Neural crest cell (in vitro differentiated cells): ENCODE results near the gene RARA. TPM values are rescaled to one million over a fixed set of nuclear protein-coding genes. Genes with fewer than 3 reads are reported as not detected.

Experiments
- DNase-seq: peaks from one replicate; pipeline ENCODE4 v3.0.0; 2021; ENCODE audit warnings: low read depth, mixed read lengths, low spot score
- H3K27ac Mint-ChIP-seq: one replicate; pipeline ENCODE4 v1.8.0; 2021; ENCODE audit warnings: mild to moderate bottlenecking, mixed read lengths; ENCODE audit not compliant: unreplicated experiment
- H3K27me3 Mint-ChIP-seq: 2 replicates; pipeline ENCODE4 v1.8.0; 2021; ENCODE audit warnings: low read depth, mild to moderate bottlenecking, mixed read lengths
- H3K36me3 Mint-ChIP-seq: 2 replicates; pipeline ENCODE4 v1.8.0; 2021; ENCODE audit warnings: low read depth, mild to moderate bottlenecking, mixed read lengths
- H3K4me1 Mint-ChIP-seq: 2 replicates; pipeline ENCODE4 v1.8.0; 2021; ENCODE audit warnings: mixed read lengths
- H3K4me3 Mint-ChIP-seq: one replicate; pipeline ENCODE4 v1.8.0; 2021; ENCODE audit warnings: mild to moderate bottlenecking, mixed read lengths
- H3K9me3 Mint-ChIP-seq: 2 replicates; pipeline ENCODE4 v1.8.0; 2021; ENCODE audit warnings: mixed read lengths
- CTCF ChIP-seq: fragments of 200-600 bp; sonication (generic); conservative IDR thresholded peaks from 2 replicates; pipeline ENCODE4 v1.5.0; 2021; ENCODE audit warnings: antibody characterized with exemption, mild to moderate bottlenecking
- total RNA-seq: library from RNA; stranded (reverse); gene quantifications from 2 replicates; pipeline ENCODE4 v1.2.1, GENCODE V29; 2021

RARA gene
- total RNA-seq, 1 donor from 2014 or later, result 25.9 TPM

GRCh38 chr17:40283662-40284061 lies 25.3 kb upstream of the RARA start:
- H3K4me1 Mint-ChIP-seq, result peaks cover 15% of the 10 kb centered on the region
- DNase-seq, result no peak
- no peaks in the 10 kb centered on the region for H3K9me3 Mint-ChIP-seq
- no peak for TF ChIP-seq CTCF
- peaks cover 5% of the 10 kb centered on the region for H3K36me3 Mint-ChIP-seq
- H3K27me3 Mint-ChIP-seq, result no peaks in the 10 kb centered on the region
- no peak overlapping the region for H3K27ac Mint-ChIP-seq
- no peak overlapping the region for H3K4me3 Mint-ChIP-seq

GRCh38 chr17:40284085-40284713 lies 24.8 kb upstream of the RARA start:
- no peaks in the 10 kb centered on the region for H3K9me3 Mint-ChIP-seq
- H3K4me3 Mint-ChIP-seq, result no peak overlapping the region
- peak; percentile 50 for TF ChIP-seq CTCF
- no peak for DNase-seq
- H3K27ac Mint-ChIP-seq, result no peak overlapping the region
- H3K27me3 Mint-ChIP-seq, result no peaks in the 10 kb centered on the region
- H3K36me3 Mint-ChIP-seq, result peaks cover 5% of the 10 kb centered on the region
- H3K4me1 Mint-ChIP-seq, result peaks cover 18% of the 10 kb centered on the region

GRCh38 chr17:40286473-40286872 lies 22.5 kb upstream of the RARA start:
- no peak overlapping the region for H3K27ac Mint-ChIP-seq
- H3K4me1 Mint-ChIP-seq, result peaks cover 36% of the 10 kb centered on the region
- no peak for TF ChIP-seq CTCF
- no peaks in the 10 kb centered on the region for H3K27me3 Mint-ChIP-seq
- DNase-seq, result no peak
- no peaks in the 10 kb centered on the region for H3K9me3 Mint-ChIP-seq
- peaks cover 11% of the 10 kb centered on the region for H3K36me3 Mint-ChIP-seq
- H3K4me3 Mint-ChIP-seq, result no peak overlapping the region

- Mint-ChIP-seq H3K27me3 (no peaks in the 10 kb centered on the region), H3K36me3 (peaks cover 11% of the 10 kb centered on the region), H3K9me3 (no peaks in the 10 kb centered on the region), H3K4me3 (peak overlapping the region; percentile 95), H3K27ac (no peak overlapping the region), H3K4me1 (peaks cover 36% of the 10 kb centered on the region)
- no peak for TF ChIP-seq CTCF
- DNase-seq, result no peak
Measured at GRCh38 chr17:40287159-40287493, 21.9 kb upstream of the RARA start.

- Mint-ChIP-seq H3K27ac (peak within 1 kb of the TSS; percentile 96), H3K27me3 (no peaks in the 10 kb centered on the region), H3K36me3 (peaks cover 11% of the 10 kb centered on the region), H3K4me3 (peak within 1 kb of the TSS; percentile 95), H3K4me1 (peaks cover 36% of the 10 kb centered on the region), H3K9me3 (no peaks in the 10 kb centered on the region)
- no peak for TF ChIP-seq CTCF
- peak; percentile 97 for DNase-seq
Measured at GRCh38 chr17:40287494-40288369, 21.2 kb upstream of the RARA start, which contains the start of gene CDC6. CDC6 (plus strand) TSS chr17:40287879; CDS start chr17:40289421, 1,542 bp downstream.
